Keratinocyte (primary cell): ENCODE measurements around the gene TREH. TPM values are rescaled to one million over a fixed set of nuclear protein-coding genes. Genes with fewer than 3 reads are reported as not detected.

Experiments used
- DNase-seq: peaks from one replicate; pipeline ENCODE4 v3.0.0-alpha.2; 2011; ENCODE audit warnings: low read depth, missing footprints, low spot score
- FAIRE-seq: peaks from 2 replicates; lab custom pipeline; 2011; peaks lifted over from hg19 to GRCh38; lab: Jason Lieb, UNC
- H2AFZ ChIP-seq: 2 replicates; pipeline ENCODE4 v1.6.0; 2012; ENCODE audit warnings: low read length, control low read depth, inconsistent platforms; ENCODE audit not compliant: control insufficient read depth
- H3K27ac ChIP-seq: 2 replicates; pipeline ENCODE4 v1.5.1; 2011; ENCODE audit warnings: low read length; ENCODE audit not compliant: control insufficient read depth, insufficient read depth
- H3K27me3 ChIP-seq: 3 replicates; pipeline ENCODE4 v1.6.0; 2011; ENCODE audit warnings: low read length; ENCODE audit not compliant: control insufficient read depth, insufficient read depth; ENCODE audit errors: extremely low read depth
- H3K36me3 ChIP-seq, 2 experiments: 2 replicates in 1 of 2; 3 replicates in 1 of 2; pipeline ENCODE4 v1.5.1; 2011; ENCODE audit warnings: low read length in 2 of 2, mild to moderate bottlenecking in 1 of 2; ENCODE audit not compliant: control insufficient read depth in 2 of 2, insufficient read depth in 2 of 2; ENCODE audit errors: extremely low read depth in 1 of 2
- H3K4me1 ChIP-seq: 3 replicates; pipeline ENCODE4 v1.5.1; 2011; ENCODE audit warnings: low read length; ENCODE audit not compliant: control insufficient read depth, insufficient read depth; ENCODE audit errors: extremely low read depth
- H3K4me2 ChIP-seq: 3 replicates; pipeline ENCODE4 v1.6.0; 2011; ENCODE audit warnings: low read depth, low read length; ENCODE audit not compliant: control insufficient read depth, insufficient read depth; ENCODE audit errors: extremely low read depth
- H3K4me3 ChIP-seq, 3 experiments: fragments of 200-600 bp in 1 of 3; sonication (generic) in 1 of 3; 2 replicates in 2 of 3; 3 replicates in 1 of 3; pipeline ENCODE4 v1.5.1; 2011 to 2016; ENCODE audit warnings: low read length in 3 of 3, mild to moderate bottlenecking in 3 of 3, control low read depth in 2 of 3, inconsistent platforms in 1 of 3, low read depth in 1 of 3, mixed read lengths in 1 of 3, mixed run types in 1 of 3, moderate library complexity in 1 of 3; ENCODE audit not compliant: control insufficient read depth in 2 of 3, insufficient read depth in 2 of 3; ENCODE audit errors: extremely low read depth in 1 of 3
- H3K79me2 ChIP-seq: 2 replicates; pipeline ENCODE4 v1.6.0; 2012; ENCODE audit warnings: low read length; ENCODE audit not compliant: control insufficient read depth, insufficient read depth
- H3K9ac ChIP-seq: 3 replicates; pipeline ENCODE4 v1.6.0; 2011; ENCODE audit warnings: low read length; ENCODE audit not compliant: control insufficient read depth, insufficient read depth; ENCODE audit errors: extremely low read depth
- H3K9me1 ChIP-seq: 3 replicates; pipeline ENCODE4 v1.6.0; 2011; ENCODE audit warnings: low read length; ENCODE audit not compliant: control insufficient read depth, insufficient read depth; ENCODE audit errors: extremely low read depth
- H3K9me3 ChIP-seq: 2 replicates; pipeline ENCODE4 v1.5.1; 2012; ENCODE audit warnings: low read depth, low read length; ENCODE audit not compliant: control insufficient read depth
- H4K20me1 ChIP-seq: 3 replicates; pipeline ENCODE4 v1.6.0; 2011; ENCODE audit warnings: low read length; ENCODE audit not compliant: control insufficient read depth, insufficient read depth; ENCODE audit errors: extremely low read depth
- CTCF ChIP-seq, 3 experiments: IDR thresholded peaks in 1 of 3; conservative IDR thresholded peaks in 1 of 3; optimal IDR thresholded peaks in 1 of 3; 2 replicates in 2 of 3; 3 replicates in 1 of 3; pipeline versions ENCODE3 to v1.5.1; 2011; ENCODE audit warnings: low read length in 3 of 3, mild to moderate bottlenecking in 3 of 3, moderate library complexity in 2 of 3, control low read depth in 1 of 3, inconsistent platforms in 1 of 3; ENCODE audit not compliant: insufficient read depth in 2 of 3; ENCODE audit errors: extremely low read depth in 1 of 3
- EZH2 ChIP-seq: IDR thresholded peaks from one replicate; pipeline ENCODE4 v1.6.1; 2012; ENCODE audit warnings: inconsistent platforms, mild to moderate bottlenecking, low read length, moderate library complexity
- dilution Hi-C: fragments of 300-500 bp; cut with MboI; formaldehyde crosslinking; loops from one replicate; pipeline ENCODE4 v1.7.0; 2020; ENCODE audit warnings: low sequenced_read_pairs; ENCODE audit not compliant: extremely low pct_ligation_motif_present
- polyA plus RNA-seq, 5 experiments: library from polyadenylated mRNA; depleted of rRNA in 3 of 5; stranded (reverse) in 3 of 5; stranded (forward) in 1 of 5; unstranded in 1 of 5; fragments of >200 nt; gene quantifications; 1 replicate in 1 of 5; 2 replicates in 3 of 5; 3 replicates in 1 of 5; pipeline versions ENCODE4 v1.2.1 to v1.2.3, GENCODE V29; 2011 to 2012; ENCODE audit warnings: missing spikeins in 2 of 5, low read depth in 1 of 5, low replicate concordance in 1 of 5

The TREH gene
- polyA plus RNA-seq, 1 donor (not counting 4 experiments of a cell fraction or from before 2014, with no cell fraction given): not detected

GRCh38 chr11:118657238-118657637 lies 22.2 kb downstream of the TREH start:
- peaks cover 7% of the 10 kb centered on the region for H4K20me1 ChIP-seq
- no peak for FAIRE-seq

GRCh38 chr11:118656563-118657165 lies 22.8 kb downstream of the TREH start:
- FAIRE-seq: no peak
- no peak for DNase-seq
- Histone ChIP-seq H3K4me3 (no peak overlapping the region), H2AFZ (no peak overlapping the region), H3K9ac (no peak overlapping the region), H3K9me1 (no peaks in the 10 kb centered on the region), H3K4me1 (no peaks in the 10 kb centered on the region), H3K27ac (no peak overlapping the region), H4K20me1 (peaks cover 7% of the 10 kb centered on the region), H3K9me3 (no peaks in the 10 kb centered on the region), H3K79me2 (no peaks in the 10 kb centered on the region), H3K36me3 (peaks cover 23 to 29% of the 10 kb centered on the region in 2 experiments), H3K27me3 (no peaks in the 10 kb centered on the region), H3K4me2 (no peak overlapping the region)
- dilution Hi-C loops: no loop called here
- no peak for TF ChIP-seq CTCF (optimal IDR thresholded peaks at IDR 0.05 in 1 of 3, IDR thresholded peaks at IDR 0.05 in 1 of 3, conservative IDR thresholded peaks at IDR 0.05 in 1 of 3; ENCODE audit: extremely low read depth in 1 of 3, insufficient read depth in 2 of 3, low read length in 3 of 3)
- no peak for TF ChIP-seq EZH2

More at GRCh38 chr11:118657238-118657637, 22.2 kb downstream of the TREH start:
- H3K27ac ChIP-seq: no peak overlapping the region
- no peak for DNase-seq
- no peaks in the 10 kb centered on the region for H3K4me1 ChIP-seq
- H3K9me1 ChIP-seq: no peaks in the 10 kb centered on the region
- no peaks in the 10 kb centered on the region for H3K27me3 ChIP-seq
- H3K4me3 ChIP-seq: no peak overlapping the region
- no peak overlapping the region for H3K4me2 ChIP-seq
- dilution Hi-C loops: no loop called here
- H3K36me3 ChIP-seq: peaks cover 21 to 24% of the 10 kb centered on the region in 2 experiments
- H3K9ac ChIP-seq: no peak overlapping the region
- H3K9me3 ChIP-seq: no peaks in the 10 kb centered on the region
- TF ChIP-seq CTCF (optimal IDR thresholded peaks at IDR 0.05 in 1 of 3, IDR thresholded peaks at IDR 0.05 in 1 of 3, conservative IDR thresholded peaks at IDR 0.05 in 1 of 3; ENCODE audit: extremely low read depth in 1 of 3, insufficient read depth in 2 of 3, low read length in 3 of 3) (no peak), EZH2 (no peak)
- no peaks in the 10 kb centered on the region for H3K79me2 ChIP-seq
- H2AFZ ChIP-seq: no peak overlapping the region
